GM23248 (cell line): ENCODE results near the gene POMT1. TPM values are rescaled to one million over a fixed set of nuclear protein-coding genes. Genes with fewer than 3 reads are reported as not detected.
"Not testable (repeated sequence)": the region's sequence is repeated elsewhere in the genome, so short reads cannot be mapped to it uniquely, and the experiment has no call there.

Experiments
- DNase-seq: peaks from one replicate; pipeline ENCODE4 v3.0.0-alpha.2; 2015
- H2AFZ ChIP-seq: fragments of 200-600 bp; sonication (generic); 2 replicates; pipeline ENCODE4 v1.6.1; 2016; ENCODE audit warnings: antibody characterized with exemption
- H3F3A ChIP-seq: fragments of 200-600 bp; sonication (generic); 2 replicates; pipeline ENCODE4 v1.6.1; 2016; ENCODE audit warnings: mild to moderate bottlenecking, antibody characterized with exemption, mixed run types; ENCODE audit not compliant: insufficient read depth
- H3K27ac ChIP-seq: fragments of 200-600 bp; sonication (generic); 2 replicates; pipeline ENCODE4 v1.5.1; 2016; ENCODE audit warnings: mild to moderate bottlenecking
- H3K27me3 ChIP-seq: fragments of 200-600 bp; sonication (generic); replicated peaks from 2 replicates; pipeline ENCODE4 v1.6.1; 2016; ENCODE audit warnings: mild to moderate bottlenecking; ENCODE audit not compliant: insufficient read depth
- H3K36me3 ChIP-seq: fragments of 200-600 bp; sonication (generic); 2 replicates; pipeline ENCODE4 v1.6.1; 2016; ENCODE audit warnings: low read depth, mild to moderate bottlenecking
- H3K4me1 ChIP-seq: fragments of 200-600 bp; sonication (generic); 2 replicates; pipeline ENCODE4 v1.6.1; 2016; ENCODE audit warnings: mild to moderate bottlenecking; ENCODE audit not compliant: insufficient read depth
- H3K4me2 ChIP-seq: fragments of 200-600 bp; sonication (generic); one replicate; pipeline ENCODE4 v1.6.1; 2016; ENCODE audit warnings: mild to moderate bottlenecking; ENCODE audit not compliant: unreplicated experiment
- H3K4me3 ChIP-seq: fragments of 200-600 bp; sonication (generic); 2 replicates; pipeline ENCODE4 v1.5.1; 2016; ENCODE audit warnings: mild to moderate bottlenecking
- H3K79me2 ChIP-seq: fragments of 200-600 bp; sonication (generic); 2 replicates; pipeline ENCODE4 v1.6.1; 2016; ENCODE audit warnings: mild to moderate bottlenecking; ENCODE audit not compliant: insufficient read depth
- H3K9ac ChIP-seq: fragments of 200-600 bp; sonication (generic); 2 replicates; pipeline ENCODE4 v1.6.1; 2016; ENCODE audit warnings: mild to moderate bottlenecking
- H3K9me2 ChIP-seq: fragments of 200-600 bp; sonication (generic); 2 replicates; pipeline ENCODE4 v1.6.1; 2016; ENCODE audit warnings: mixed run types, mild to moderate bottlenecking, moderate library complexity; ENCODE audit not compliant: insufficient read depth
- H3K9me3 ChIP-seq: fragments of 200-600 bp; sonication (generic); one replicate; pipeline ENCODE4 v1.6.1; 2017; ENCODE audit warnings: low read depth
- H4K20me1 ChIP-seq: fragments of 200-600 bp; sonication (generic); 2 replicates; pipeline ENCODE4 v1.6.0; 2016; ENCODE audit not compliant: insufficient read depth
- EZH2 ChIP-seq: fragments of 200-600 bp; sonication (generic); IDR thresholded peaks from 2 replicates; pipeline ENCODE4 v1.6.1; 2018; ENCODE audit warnings: antibody characterized with exemption, mild to moderate bottlenecking; ENCODE audit not compliant: insufficient read depth, poor library complexity, severe bottlenecking
- EZH2phosphoT487 ChIP-seq: fragments of 200-600 bp; sonication (generic); IDR thresholded peaks from 2 replicates; pipeline ENCODE4 v1.6.1; 2018; ENCODE audit warnings: antibody characterized with exemption, moderate library complexity, mild to moderate bottlenecking, low read depth; ENCODE audit not compliant: insufficient read depth
- WGBS, 2 experiments: methylation state at CpG; one replicate each; pipeline ENCODE4 v1.1.6; 2015 to 2017; ENCODE audit warnings: low lambda C conversion rate in 2 of 2, low coverage in 1 of 2; ENCODE audit errors: missing lambda C conversion rate in 2 of 2; 5-methylcytosine and 5-hydroxymethylcytosine counted together
- in situ Hi-C: fragments of 300-500 bp; cut with MboI; formaldehyde crosslinking; loops from 2 replicates; pipeline ENCODE4 v1.15.0; 2020
- polyA plus RNA-seq: library from polyadenylated mRNA; unstranded; fragments of >200 nt; fragmentation: Nextera tagmentation; extraction: Ambion mirVana; gene quantifications from 2 replicates; pipeline ENCODE4 v1.2.1, GENCODE V29; 2016
- total RNA-seq: library from RNA; depleted of rRNA; stranded (reverse); fragments of >200 nt; shearing (Covaris generic); gene quantifications from 2 replicates; pipeline ENCODE4 v1.2.3, GENCODE V29; 2014

Gene POMT1
- total and polyA plus RNA-seq, 2 experiments from 2014 or later = 28.4 to 32.9 TPM

GRCh38 chr9:131511416-131511815 lies 8.7 kb downstream of the POMT1 start:
- no peaks in the 10 kb centered on the region for H4K20me1 ChIP-seq
- H3K9me3 ChIP-seq = no peaks in the 10 kb centered on the region
- H3K9ac ChIP-seq = no peak overlapping the region
- H3K9me2 ChIP-seq = no peaks in the 10 kb centered on the region
- no peak overlapping the region for H3K4me3 ChIP-seq
- no peaks in the 10 kb centered on the region; the same call in 1 of the 2 replicates for H3K36me3 ChIP-seq
- H3K27me3 ChIP-seq = no peaks in the 10 kb centered on the region
- H3K4me1 ChIP-seq = no peaks in the 10 kb centered on the region
- no peak for DNase-seq
- 87 to 88% methylated on average over 7 of the region's 7 CpGs for WGBS, 2 experiments
- H2AFZ ChIP-seq = no peak overlapping the region
- in situ Hi-C loops = no loop called here
- peaks cover 1% of the 10 kb centered on the region; the same call in 1 of the 2 replicates for H3K79me2 ChIP-seq
- no peak overlapping the region for H3K27ac ChIP-seq
- TF ChIP-seq EZH2 (no peak), EZH2phosphoT487 (no peak)
- H3K4me2 ChIP-seq = no peak overlapping the region
- no peaks in the 10 kb centered on the region for H3F3A ChIP-seq

- WGBS, 2 experiments = 93 to 94% methylated on average over 6 of the region's 6 CpGs
- H3K9me2 ChIP-seq = no peaks in the 10 kb centered on the region
- H2AFZ ChIP-seq = no peak overlapping the region
- H3K9me3 ChIP-seq = no peaks in the 10 kb centered on the region
- no peak overlapping the region for H3K4me3 ChIP-seq
- no peaks in the 10 kb centered on the region for H3K27me3 ChIP-seq
- in situ Hi-C loops = no loop called here
- DNase-seq = no peak
- no peaks in the 10 kb centered on the region; the same call in 1 of the 2 replicates for H3K36me3 ChIP-seq
- no peak overlapping the region for H3K27ac ChIP-seq
- H3F3A ChIP-seq = no peaks in the 10 kb centered on the region
- H3K4me2 ChIP-seq = no peak overlapping the region
- H3K4me1 ChIP-seq = no peaks in the 10 kb centered on the region
- TF ChIP-seq EZH2phosphoT487 = no peak
- no peak for TF ChIP-seq EZH2
- H4K20me1 ChIP-seq = no peaks in the 10 kb centered on the region
- no peak overlapping the region for H3K9ac ChIP-seq
- H3K79me2 ChIP-seq = no peaks in the 10 kb centered on the region
Observed at GRCh38 chr9:131511880-131512279, 9.2 kb downstream of the POMT1 start.

GRCh38 chr9:131513177-131513576 lies 10.5 kb downstream of the POMT1 start:
- Histone ChIP-seq H3K9me3 (no peaks in the 10 kb centered on the region), H3K9me2 (no peaks in the 10 kb centered on the region), H3K27me3 (no peaks in the 10 kb centered on the region), H3K4me3 (no peak overlapping the region), H3K9ac (no peak overlapping the region), H3K36me3 (no peaks in the 10 kb centered on the region; the same call in 1 of the 2 replicates), H3K27ac (no peak overlapping the region), H3K4me1 (no peaks in the 10 kb centered on the region), H2AFZ (no peak overlapping the region), H3K4me2 (no peak overlapping the region), H4K20me1 (no peaks in the 10 kb centered on the region), H3K79me2 (no peaks in the 10 kb centered on the region), H3F3A (no peaks in the 10 kb centered on the region)
- 95 to 96% methylated on average over 15 of the region's 15 CpGs for WGBS, 2 experiments
- DNase-seq = no peak
- no peak for TF ChIP-seq EZH2
- TF ChIP-seq EZH2phosphoT487 = no peak
- in situ Hi-C loops = no loop called here

GRCh38 chr9:131515559-131516031 lies 12.9 kb downstream of the POMT1 start:
- not testable (repeated sequence) for H3K4me2 ChIP-seq
- 91 to 95% methylated on average over 7 to 12 of the region's 12 CpGs for WGBS, 2 experiments

GRCh38 chr9:131516100-131516499 lies 13.4 kb downstream of the POMT1 start:
- Histone ChIP-seq H3K9ac (no peak overlapping the region), H3K9me2 (no peaks in the 10 kb centered on the region), H3K79me2 (no peaks in the 10 kb centered on the region), H4K20me1 (no peaks in the 10 kb centered on the region), H3K4me3 (no peak overlapping the region), H3K4me2 (no peak overlapping the region), H2AFZ (no peak overlapping the region), H3K27me3 (no peaks in the 10 kb centered on the region), H3K4me1 (no peaks in the 10 kb centered on the region), H3K36me3 (peaks cover 6% of the 10 kb centered on the region), H3K27ac (no peak overlapping the region), H3F3A (no peaks in the 10 kb centered on the region), H3K9me3 (no peaks in the 10 kb centered on the region)
- WGBS, 2 experiments = 92 to 93% methylated on average over 13 to 15 of the region's 15 CpGs
- TF ChIP-seq EZH2phosphoT487 (no peak), EZH2 (no peak)
- in situ Hi-C loops = no loop called here
- no peak for DNase-seq

More at GRCh38 chr9:131515559-131516031, 12.9 kb downstream of the POMT1 start:
- H3K9ac ChIP-seq, H3K4me1 ChIP-seq, H2AFZ ChIP-seq, H3K36me3 ChIP-seq, H3K4me3 ChIP-seq, H3K79me2 ChIP-seq, DNase-seq, H3K27ac ChIP-seq, H3F3A ChIP-seq, in situ Hi-C loops, H3K27me3 ChIP-seq, H3K9me3 ChIP-seq, H4K20me1 ChIP-seq, H3K9me2 ChIP-seq: not testable (repeated sequence)
